ENCODE data around the gene WNT3A.

WNT3A gene

DNA sequence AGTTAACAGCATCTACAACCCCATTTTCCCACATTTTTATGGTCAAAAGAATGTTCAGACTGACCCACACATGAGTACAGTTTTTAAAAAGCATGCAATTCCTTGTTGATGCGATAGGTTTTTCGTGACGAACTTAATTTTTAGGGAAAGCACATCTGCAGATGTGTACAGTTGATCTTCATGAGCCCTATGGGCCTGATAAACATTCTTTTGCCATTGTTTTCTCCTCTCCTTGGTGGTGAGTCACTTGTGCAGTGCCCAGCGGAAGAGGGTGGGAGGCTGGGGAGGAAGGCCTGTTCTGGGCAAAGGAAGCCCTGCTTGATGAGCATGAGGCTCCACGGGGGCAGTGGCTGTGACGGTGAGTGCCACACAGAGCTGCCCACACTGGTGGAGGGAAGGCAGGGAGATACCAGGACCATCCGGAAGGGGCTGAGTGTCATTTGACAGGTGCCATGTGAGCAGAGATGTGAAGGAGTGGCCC, 81.0 kb downstream of the WNT3A start:
- no peak for DNase-seq

DNA sequence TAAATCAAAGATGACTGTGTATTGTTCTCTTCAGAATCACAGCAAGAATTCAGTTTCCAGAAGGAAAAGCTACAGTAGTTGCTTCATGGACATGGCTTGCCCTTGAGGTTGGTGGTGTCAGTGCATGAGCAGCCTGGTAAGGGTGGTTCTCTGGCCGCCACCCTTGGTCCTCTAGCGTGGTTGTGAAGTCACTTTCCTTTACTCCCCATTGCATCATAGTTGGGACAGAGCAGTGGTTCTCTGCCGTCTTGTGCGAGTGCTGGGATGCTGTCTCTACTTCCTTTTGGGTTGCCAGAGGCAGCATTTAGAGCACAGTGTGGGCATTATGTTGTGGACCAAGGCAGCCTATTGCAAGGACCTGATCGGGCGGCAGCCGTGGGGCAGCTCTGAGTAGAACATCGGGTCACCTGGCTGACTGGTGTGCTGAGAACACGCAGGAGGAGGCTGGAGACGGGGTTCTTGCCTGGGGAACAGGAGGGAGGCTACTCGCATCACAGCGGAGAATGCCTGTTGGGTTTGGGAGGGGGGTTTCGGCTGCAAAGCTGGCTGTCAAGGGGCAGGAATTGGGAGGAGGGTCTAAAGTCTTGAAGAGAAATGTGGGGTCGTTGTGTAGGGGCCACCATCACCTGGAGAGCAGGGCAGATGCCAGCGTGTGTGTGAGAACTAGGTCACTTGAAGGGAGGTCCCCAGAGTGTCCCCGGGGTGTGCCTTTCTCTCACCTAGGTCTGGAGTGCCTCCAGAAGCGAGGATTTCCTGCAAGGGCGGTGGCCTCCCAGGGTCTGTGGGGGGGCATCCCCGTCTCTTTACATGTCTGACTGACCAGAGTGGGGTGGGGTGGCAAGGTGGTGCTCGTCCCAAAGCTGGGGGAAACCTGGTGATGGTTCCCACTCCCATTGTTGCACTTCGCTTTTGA, 82.0 kb downstream of the WNT3A start:
- DNase-seq: no peak

DNA sequence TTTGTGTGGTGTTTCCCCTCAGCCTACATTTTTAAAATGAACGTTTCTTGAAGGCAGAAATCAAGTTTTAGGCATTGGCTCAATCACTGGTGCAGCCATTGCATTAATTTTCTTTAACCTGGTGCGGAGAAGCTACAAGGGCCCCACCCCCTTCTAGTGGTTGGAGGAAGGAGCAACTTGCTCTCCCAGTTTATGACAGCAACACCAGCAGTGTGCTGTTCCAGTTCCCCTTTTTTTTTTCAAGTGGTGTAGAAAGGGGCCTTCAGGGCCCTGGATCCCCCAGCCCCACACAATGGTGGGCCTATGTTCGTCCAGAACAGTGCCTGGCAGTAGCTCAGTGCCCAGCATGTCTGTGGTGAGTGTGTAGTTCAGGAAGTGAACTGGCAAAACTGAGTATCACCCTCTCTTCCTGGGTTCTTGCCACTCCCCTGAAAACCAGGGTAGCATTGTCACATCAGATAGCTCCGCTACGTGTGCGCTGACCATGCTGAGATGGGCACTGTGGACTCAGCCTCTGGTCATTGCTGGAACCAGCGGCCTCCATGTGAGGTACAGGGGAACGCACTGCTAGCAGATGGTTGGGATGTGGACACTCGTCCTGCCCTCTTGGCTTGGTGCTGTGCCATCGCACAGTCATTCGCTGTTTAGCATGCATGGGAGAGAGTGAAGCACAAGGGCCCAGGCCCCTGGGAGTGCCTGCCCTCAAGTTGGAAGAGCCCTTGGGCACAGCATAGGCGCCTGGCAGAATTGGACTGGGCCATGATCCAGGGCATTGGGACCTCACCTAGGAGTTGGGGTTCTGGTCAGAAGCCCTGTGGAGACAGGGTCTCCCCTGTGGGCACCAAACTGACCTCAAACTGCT, 83.0 kb downstream of the WNT3A start:
- DNase-seq: no peak

DNA sequence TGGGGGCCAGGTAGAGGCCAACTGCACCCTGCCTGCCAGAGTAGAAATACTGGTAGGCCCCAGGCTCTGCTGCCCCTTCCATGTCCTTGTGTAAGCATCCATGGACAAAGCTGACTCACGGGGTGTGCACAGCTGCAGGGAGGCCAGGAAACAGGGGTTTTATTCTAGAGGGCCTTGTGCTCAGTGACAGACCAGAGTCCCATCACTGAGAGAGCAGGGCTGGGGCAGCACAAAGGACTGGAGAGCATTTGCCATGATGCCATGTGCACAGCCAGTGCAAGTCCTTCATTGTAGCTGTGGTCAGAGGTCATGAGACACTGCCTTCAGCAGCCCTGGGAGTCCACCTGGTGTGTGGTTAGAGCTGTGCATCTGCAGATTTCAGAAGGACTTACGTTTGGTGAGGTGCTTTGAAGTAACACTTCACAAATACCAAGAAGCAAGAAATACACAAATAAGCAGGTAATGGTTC, 83.8 kb downstream of the WNT3A start:
- no peak for DNase-seq

DNA sequence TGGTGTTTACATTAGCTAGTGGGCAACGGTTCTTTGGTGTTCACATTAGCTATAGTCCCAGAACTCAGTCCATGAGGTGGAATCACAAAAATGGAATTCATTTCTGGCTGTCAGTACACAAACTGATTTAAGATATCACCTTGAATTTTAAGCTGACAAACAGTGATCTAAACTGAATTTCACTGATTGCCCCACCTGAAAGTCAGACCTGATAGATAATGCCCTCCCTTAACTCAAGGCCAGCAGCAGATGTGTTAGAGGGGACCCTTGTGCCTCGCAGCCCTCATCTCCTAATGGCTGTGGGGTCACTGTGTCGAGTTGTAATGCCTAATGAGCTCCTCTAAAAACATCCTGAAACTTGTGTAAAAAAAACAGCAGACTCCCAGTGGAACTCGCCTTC, 84.3 kb downstream of the WNT3A start:
- DNase-seq: no peak

DNA sequence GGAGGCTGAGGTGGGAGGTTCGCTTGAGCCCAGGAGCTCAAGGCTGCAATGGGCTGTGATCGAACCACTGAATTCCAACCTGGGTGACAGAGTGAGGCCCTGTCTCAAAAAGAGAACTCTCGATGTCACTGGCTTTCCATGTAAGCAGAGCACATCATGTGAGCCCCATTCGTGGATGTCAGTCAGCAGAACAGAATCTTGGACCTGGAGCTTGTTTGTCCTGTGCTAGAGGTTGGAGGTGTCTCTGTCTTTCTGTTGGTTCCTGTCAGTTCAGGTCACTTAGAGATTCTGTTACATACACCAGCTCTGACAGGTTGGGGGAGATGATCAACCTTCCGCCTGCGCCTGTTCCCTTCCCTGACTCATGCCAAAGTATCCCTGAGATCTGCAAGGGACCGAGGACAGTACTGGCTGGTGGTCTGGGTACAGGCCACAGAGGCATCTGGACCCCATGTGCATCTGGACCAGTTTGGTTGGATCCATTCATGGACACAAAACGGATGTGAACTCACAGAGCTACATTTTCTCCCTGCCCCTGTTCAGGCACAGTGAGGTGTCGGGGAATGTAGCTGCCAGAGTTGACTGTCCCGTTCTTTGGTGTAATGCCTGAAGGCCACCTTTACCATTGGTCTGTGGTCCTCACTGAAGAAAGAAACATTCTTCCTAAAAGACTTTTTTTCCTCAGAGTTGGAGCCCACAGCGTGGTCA, 85.7 kb downstream of the WNT3A start:
- DNase-seq: no peak

DNA sequence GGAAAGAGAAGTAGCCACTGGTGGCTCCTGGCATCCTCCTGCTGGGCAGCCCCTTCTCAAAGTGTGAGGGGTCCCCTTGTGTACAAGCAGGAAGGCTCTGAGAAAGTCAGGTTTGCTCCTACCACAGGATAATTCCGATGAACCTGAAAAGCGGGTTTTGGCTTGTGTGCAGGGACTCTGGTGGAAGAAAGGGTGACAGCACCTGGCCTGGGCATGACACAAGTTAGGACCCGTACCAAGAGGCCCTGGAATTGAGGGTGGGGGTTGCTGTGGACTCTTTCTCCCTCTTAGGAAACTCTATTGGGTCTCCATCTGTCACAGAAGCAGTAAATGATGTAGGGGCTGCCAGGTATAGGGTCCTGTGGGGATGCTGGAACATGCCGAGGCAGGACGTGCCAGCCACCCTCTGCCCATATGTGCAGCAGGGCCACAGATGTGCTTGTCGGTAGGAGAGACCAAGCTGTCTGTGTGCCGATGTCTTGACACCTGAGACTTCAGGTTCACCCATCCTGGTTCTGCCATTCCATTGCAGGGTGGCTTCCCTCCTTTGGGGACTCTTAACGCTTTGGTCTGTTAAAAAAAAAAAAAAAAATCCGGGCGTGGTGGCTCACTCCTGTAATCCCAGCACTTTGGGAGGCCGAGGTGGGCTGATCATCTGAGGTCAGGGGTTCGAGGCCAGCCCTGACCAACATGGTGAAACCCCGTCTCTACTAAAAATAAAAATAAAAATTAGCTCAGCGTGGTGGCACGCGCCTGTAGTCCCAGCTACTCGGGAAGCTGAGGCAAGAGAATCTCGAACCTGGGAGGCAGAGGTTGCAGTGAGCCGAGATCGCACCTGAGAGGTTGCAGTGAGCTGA, 86.5 kb downstream of the WNT3A start:
- DNase-seq: no peak

DNA sequence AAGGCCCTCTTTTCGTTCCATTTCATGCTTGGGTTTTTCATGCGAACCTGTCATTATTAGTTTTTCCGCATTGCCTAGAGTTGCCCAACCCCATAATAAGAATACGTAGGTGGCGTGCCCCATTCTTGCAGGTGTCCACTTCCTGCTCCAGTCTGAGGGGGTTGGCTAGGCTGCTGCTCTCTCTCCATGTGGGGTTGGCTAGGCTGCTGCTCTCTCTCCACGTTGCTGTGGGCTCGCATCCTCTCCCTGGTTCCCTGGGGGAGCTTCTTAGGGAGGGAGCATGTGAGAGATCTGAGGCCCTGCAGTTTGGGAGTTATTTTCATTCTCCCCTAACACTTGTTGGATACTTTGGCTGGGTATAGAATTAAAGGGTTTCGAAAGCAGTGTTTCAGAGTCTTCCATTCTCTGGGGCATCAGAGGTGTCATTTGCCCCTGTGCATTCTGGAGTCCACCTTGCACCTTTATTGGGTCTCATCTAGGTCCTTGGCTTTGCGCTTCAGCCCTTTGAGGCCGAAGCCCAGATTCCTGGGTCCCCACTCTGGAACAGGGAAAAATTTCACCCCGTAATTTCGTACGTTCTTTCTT, 87.7 kb downstream of the WNT3A start:
- DNase-seq: no peak

DNA sequence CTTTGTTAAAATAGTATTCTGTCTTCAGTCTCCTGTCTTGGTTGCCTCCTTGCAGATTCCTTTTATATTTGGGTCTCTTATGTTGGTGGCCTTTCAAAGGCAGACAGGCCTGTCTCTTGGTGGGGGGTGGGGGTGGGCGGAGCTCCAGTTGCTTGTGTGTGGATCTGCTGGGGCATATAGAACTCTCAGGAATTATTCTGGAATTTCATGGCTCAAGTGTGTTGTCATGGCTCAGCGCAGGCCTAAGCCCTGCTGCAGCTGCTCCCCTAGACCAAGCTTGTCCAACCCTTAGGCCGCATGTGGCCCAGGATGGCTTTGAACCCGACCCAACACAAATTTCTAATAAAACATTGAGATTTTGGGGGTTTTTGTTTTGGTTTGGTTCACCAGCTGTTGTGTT, 88.4 kb downstream of the WNT3A start:
- DNase-seq: no peak

DNA sequence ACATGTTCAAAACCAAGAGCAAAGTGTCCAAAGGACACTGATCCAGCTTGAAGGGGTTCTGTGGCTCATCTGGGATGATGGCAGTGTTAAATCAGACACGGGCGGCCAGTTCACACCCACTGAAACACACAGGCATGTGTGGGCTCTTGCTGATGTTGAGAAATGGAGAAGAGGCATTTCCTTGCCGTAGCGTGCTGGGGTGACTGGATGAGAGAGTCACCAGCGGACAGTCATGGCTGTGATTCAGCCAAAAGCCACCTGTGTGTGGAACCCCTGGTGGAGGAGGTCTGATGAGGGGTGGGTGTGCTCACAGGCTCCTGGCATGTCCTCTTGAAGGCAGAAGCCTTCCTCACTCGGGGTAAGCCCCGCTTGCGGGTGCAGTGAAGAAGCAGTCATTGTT, 89.1 kb downstream of the WNT3A start:
- DNase-seq: no peak

DNA sequence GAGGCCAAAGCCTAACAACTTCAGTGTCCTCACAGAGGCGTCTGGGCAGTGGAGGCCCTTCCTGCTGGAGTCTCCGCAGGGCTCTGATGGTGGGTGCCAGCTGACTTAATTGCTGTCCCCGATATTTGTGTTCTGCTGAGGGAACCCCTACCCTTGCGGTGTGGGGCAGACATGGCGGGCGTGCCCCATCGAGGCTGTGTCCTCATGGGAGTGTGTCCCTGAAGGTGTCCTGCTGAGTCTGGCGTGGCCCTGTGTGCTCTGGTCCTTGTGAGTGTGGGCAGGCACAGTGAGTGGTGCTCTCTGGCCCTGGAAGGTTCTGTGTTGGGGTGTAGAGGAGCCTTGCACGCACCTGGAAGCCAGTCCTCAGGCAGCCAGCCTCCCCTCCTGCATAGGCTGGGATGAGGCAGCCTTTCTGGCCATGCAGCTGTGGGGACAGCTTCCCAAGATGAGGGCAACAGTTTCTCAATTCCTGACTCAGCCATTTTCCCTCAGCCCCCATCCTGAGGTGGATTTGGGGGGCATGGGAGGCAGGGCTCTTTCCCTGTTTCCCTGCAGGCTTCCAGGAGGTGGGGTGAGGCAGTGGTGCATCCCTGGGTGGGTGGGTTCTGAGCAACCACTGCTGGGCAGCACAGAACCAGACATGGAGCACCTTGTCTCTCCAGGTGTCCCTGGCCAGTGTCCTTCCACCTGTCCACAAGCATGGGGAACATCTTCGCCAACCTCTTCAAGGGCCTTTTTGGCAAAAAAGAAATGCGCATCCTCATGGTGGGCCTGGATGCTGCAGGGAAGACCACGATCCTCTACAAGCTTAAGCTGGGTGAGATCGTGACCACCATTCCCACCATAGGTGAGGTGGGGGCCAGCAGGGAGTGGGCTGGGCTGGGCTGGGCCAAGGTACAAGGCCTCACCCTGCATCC, 89.9 kb downstream of the WNT3A start:
- DNase-seq: no peak

DNA sequence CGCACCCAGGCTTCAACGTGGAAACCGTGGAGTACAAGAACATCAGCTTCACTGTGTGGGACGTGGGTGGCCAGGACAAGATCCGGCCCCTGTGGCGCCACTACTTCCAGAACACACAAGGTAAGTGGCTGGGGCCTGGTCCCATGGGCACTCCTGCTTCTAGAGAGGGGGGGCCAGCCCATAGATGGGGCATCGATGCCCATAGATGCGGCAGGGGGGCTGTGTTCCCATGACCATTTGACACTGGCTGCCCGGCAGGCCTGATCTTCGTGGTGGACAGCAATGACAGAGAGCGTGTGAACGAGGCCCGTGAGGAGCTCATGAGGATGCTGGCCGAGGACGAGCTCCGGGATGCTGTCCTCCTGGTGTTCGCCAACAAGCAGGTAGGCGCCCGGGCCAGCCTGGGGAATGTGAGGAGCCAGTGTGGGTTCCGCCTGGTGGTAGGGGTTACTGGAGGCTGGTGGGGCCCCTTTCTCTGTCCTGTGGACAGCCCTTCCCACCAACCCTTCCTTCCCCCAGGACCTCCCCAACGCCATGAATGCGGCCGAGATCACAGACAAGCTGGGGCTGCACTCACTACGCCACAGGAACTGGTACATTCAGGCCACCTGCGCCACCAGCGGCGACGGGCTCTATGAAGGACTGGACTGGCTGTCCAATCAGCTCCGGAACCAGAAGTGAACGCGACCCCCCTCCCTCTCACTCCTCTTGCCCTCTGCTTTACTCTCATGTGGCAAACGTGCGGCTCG, 90.7 kb downstream of the WNT3A start:
- DNase-seq: no peak

DNA sequence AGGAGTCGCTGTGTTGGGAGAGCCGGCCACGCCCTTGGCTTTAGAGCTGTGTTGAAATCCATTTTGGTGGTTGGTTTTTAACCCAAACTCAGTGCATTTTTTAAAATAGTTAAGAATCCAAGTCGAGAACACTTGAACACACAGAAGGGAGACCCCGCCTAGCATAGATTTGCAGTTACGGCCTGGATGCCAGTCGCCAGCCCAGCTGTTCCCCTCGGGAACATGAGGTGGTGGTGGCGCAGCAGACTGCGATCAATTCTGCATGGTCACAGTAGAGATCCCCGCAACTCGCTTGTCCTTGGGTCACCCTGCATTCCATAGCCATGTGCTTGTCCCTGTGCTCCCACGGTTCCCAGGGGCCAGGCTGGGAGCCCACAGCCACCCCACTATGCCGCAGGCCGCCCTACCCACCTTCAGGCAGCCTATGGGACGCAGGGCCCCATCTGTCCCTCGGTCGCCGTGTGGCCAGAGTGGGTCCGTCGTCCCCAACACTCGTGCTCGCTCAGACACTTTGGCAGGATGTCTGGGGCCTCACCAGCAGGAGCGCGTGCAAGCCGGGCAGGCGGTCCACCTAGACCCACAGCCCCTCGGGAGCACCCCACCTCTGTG, 91.6 kb downstream of the WNT3A start:
- no peak for DNase-seq

DNA sequence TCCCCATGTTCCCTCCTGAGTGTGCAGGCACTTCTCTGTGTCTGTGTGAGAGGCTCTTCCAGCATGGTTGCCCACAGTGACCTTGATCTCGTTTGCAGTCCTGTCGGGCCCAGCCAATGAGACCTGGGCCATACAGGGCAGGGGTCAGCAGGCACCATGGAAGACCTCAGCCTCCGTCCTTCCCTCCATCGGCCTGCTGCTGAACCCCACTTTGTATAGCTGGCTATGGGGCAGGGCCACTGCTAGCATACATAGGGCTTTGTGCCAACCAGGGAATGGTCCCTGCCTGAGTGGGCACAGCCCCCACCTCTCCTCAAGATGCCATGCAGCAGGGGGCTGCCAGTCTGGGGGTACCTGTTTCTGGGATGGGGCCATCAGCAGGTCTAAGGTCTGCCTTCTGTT, 92.5 kb downstream of the WNT3A start:
- DNase-seq: no peak

DNA sequence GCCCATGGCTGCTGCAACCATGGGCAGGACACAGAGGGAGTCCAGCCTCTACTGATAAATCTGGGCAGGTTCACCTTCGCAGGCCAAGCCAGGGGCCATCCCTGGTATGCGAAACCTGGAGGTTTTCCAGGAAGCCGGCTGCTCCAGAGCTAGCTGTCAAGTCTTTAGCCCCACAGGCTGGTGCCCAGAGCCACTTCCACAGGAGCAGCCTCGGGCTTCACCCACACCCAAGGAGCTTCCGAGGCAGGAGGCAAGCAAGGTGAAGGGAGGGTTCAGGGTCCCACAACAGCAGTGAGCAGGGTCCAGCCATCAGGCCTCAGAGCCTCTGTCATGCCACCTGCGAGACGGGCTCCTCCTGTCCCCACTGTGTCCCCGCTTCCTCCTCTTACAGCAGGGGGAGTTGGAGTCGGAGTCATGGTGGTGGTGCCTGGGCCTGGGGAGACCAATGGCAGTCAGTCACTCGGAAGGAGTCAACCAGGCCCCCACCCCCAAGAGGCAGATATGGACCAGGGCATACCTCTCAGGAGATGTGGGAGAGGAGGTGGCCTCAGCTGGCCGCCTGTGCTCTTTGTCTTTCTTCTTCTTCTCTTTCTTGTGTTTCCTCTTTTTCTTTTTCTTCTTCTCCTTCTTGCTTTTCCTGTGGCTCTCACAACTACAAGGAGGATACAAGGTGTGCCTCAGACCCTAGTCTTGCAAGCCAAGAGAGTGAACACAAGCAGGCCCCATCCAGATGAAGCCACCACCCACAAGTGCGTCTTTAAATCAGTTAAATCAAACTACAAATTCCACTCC, 94.2 kb downstream of the WNT3A start:
- no peak for DNase-seq

DNA sequence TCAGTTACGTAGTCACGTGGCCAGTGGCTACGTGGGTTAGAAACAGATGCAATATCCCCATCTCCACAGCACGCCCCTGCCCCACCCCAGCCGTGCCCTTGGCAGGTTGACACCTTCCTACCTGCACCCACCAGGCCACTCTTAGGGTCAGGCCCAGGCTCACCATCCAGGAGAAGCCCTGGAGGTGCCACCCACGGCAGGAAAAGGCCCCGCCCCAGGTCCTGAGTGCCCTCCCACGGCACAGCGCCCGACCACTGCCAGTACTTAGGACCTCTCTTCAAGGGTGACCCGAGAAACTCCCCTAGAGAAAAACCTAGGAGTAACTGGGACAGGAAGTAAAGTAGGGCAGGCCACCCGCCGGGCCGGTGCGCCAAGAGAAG, 94.8 kb downstream of the WNT3A start:
- no peak for DNase-seq

DNA sequence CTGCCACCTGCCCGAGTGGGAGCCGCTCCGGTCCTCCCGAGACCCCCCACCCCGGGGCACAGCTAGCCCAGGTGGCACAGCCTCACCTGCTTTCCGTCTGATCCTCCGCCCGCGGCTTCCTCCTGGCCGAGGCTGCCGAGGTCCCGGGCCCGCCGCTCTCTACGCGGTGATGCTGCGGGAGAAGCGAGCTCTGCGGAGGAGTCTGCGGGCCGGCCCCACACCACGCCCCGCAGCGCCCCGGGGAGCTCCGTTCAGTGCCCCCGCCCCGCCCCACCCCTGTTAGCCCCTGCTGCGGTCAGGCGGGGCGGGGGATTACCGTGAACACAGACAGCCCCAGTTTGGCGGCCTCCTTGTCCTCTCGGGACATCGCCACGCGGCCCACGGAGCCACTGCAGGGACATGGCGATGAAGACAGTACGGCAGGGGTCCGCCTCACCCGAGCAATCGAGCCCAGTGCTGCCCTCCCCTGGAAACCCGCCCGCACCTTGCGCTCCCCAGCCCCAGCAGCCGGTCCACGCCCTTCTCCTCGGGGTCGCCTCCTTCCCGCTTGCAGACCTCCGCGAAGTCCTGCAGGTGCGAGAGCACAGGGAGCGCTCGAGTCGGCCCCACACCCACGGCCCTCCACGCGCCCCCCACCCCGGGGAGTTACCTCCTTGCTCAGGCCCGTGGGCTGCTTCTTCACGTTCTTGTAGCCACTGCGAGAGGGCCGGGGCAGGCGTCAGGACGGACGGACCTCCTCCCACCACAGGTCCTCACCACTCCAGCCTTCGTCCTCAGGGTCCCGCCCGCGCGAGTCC, 95.4 kb downstream of the WNT3A start:
- DNase-seq: peak in 1 of 2 experiments; percentile 40

All from NCI-H526 (cell line).